NCI-H2196 treated with DMSO at 0.1 percent for 48 hours (cell line): ENCODE measurements around the gene ADAMTS12.

Experiments
- DNase-seq: peaks from one replicate; lab custom pipeline; 2025; ENCODE audit not compliant: unreplicated experiment; lab: John Stamatoyannopoulos, UW

The ADAMTS12 gene

DNA sequence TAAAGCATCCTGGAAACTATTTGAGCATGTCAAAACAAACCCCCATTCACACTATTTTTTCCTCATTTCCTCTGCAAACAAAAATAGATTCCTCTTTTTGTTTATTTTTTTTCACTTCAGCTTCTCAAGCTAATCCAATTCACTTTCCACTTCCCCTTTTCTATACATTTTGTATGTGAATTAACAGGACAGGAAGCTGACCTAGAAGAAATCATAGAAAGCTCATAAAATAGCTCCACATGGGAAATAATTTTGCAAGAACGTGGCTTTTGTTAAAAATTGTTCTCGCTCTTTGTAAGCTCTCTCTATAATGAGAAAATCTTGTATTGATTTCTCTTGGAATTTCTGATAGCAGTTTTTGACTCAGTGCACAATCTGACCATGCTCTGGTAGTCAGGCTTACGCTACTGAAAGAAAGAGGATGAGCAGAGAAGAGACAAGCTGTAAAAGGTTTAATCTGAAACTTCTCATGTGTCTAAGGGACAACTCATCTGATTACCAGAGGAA lies 215.8 kb downstream of the ADAMTS12 start:
- DNase-seq: no peak

DNA sequence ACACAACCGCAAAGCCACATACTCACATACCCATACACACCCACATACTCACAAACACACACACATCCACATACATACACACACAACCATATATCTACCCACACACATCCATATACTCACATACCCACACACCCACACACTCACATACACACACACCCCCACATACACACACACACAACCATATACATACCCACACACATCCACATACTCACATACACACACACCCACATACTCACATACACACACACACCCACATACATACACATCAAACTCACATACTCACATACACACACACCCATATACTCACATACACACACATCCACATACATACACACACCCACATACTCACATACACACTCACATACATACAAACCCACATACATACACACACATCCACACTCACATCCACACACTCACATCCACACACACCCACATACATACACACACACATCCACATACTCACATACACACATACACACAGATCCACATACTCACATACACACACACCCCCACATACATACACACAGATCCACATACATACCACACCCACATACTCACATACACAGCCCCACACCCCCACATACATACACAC lies 220.0 kb downstream of the ADAMTS12 start:
- no peak for DNase-seq

DNA sequence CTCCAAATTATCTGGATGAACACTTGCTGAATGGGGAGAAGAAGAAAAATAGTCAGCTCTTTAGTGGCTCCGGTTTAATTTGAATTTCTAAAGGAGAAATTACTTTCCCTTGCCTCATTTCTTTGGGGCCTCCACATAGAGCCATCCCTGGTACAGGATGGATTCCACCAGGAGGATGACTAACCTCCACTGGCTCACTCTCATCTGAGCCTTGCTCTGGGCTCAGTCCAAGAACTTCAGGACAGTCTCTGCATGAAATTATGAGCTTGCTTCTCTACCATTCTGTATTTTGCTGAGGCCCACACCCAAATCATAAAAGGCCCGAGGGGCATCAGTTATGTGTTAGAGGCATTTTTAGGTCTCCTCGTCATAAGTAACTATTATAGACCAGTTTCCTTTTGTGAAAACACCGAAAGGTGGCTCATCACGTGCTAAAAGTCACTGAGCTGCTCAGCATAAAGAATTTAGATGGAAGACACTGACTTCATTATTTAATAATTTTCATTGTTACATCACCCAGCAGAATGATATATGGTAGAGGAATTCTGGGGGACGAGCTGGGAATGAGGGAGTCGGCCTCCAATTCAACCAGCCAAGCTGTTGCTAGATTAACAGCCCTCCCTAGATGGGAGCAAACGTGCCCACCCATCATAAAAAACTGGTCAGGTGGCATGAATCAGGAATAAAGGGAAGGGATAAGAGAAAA lies 228.9 kb downstream of the ADAMTS12 start:
- no peak for DNase-seq

DNA sequence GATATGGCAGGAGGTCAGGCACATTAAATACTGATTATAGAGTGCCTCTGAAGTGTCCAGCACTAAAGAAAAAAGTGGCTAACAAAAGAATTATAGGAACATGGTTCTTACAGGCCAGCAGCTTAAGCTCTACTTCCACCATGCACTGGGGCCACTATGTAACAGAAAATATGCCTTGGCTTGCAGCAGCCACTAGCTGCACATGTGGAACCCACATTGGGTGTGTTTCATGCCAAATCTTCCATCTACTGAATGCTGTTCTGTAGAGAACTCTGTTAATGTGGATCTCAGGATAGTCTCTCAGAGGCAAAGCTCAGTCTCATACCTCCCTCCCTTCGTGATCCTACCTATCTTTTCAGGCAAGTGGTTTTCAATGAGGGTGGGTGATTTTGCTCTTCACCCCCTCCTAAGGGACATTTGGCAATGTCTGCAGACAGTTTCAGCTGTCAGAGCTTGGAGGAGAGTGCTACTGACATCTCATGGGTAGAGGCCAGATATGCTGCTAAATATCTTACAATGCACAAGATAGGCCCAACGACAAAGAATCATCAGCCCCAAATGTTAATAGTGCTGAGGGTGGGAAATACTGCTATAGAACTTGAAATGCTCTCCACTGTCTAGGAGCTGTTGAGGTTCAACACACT lies 232.1 kb downstream of the ADAMTS12 start:
- no peak for DNase-seq

DNA sequence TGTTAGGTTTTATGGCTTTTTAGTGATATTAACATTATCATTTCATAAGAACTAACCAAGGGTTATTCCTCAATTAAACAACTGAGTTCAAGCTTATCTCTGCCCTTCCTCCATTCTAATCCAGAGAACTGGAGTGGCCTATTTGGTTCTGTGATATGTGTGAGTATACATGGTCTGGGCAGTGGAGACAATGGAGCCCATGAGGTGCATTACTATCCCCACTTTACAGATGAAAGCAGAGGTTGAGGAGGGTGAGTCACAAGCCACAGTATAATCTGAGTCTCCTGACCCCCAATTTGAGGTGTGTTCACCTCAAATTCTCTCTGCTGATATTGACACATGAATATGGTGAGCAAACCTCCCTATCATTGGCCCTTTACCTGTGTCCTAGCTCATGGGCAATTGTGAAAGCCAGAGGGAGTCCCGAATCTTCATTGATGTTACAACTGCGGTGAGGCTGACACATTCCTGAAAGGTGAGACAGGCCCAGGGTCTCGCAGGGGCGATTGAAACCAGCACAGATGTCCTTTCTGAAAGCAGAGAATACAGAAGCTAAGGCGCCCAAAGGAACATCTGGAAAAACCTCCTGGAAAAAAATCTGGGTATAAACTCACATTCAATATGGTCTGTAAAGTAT lies 233.9 kb downstream of the ADAMTS12 start:
- no peak for DNase-seq

DNA sequence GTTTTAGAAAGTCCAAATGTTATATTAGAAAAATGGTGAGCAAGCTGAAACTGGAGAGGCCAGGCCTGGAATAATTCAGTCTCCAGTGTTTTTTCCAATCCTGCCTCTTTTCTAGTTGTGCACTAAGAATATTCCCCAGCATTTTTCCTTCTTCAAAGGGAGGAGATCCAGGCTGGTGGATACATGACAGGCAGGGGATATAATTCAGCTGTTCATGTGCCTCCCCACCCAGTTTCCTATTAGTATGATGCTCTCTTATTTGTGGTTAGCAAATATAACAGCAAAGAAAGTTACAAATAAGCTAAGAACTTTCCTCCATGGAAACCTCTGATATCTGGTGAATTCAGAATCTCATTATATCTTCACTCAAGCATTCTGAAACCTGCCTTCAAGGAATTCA lies 234.6 kb downstream of the ADAMTS12 start:
- no peak for DNase-seq

DNA sequence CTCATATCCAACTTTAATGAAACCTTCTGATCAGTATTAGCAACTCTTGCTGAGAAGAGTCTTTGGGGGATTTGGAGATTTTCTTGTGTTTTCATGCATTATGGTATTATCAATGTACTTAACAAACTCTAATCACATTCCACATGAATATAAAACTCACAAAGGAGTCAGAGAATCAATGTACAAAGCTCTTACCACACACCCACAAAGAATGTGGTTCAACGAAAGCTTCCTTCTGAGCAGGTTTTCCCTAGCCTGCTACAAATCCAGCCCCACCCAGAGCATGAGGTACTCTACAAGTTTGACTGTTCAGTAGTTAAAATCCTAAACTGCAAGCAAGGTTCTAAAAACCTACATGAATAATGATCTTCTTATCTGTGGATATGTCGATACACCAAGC lies 240.9 kb downstream of the ADAMTS12 start:
- DNase-seq: no peak

DNA sequence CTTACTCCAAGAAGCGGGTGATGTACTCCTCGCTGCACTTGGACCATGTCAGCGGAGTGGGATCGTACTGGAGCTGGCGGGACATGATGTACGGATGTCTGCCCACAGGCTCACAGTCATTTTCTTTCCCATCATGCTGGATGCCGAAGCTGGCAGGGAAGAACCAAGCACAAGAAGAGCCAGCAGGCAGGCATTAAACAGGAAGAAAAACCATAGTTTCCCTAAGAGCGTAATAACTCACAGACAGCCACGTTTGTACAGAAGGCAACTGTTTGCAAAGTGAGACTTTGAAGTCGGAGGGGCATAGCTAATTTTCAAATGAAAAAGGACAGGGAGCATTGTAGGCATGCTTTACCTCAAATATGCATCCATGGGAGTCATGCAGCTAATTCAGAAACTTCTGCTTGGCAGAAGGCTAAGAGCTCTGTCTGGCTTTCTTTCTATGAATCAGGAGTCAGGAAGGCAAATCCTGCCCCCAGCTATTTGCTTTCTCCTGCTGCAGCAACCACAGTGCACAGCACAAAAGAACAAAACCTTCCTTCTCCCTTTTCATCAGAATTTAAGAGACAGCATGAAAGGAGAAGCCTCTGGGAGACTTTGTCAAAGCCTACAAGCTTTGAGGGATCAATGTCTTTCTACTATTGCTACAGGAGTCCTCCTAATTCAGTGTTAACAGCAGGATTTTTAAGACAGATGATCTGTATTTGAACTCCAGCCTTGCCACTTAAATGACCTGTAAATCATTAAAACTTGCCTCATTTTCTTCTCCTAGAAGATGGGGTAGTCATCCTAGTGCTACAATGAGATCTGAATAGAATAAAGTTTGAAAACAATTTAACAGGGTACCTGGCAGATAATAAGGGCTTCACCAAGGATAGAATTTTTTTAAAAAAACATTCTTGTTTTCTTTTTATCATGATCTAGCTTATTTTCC lies 242.0 kb downstream of the ADAMTS12 start:
- no peak for DNase-seq

DNA sequence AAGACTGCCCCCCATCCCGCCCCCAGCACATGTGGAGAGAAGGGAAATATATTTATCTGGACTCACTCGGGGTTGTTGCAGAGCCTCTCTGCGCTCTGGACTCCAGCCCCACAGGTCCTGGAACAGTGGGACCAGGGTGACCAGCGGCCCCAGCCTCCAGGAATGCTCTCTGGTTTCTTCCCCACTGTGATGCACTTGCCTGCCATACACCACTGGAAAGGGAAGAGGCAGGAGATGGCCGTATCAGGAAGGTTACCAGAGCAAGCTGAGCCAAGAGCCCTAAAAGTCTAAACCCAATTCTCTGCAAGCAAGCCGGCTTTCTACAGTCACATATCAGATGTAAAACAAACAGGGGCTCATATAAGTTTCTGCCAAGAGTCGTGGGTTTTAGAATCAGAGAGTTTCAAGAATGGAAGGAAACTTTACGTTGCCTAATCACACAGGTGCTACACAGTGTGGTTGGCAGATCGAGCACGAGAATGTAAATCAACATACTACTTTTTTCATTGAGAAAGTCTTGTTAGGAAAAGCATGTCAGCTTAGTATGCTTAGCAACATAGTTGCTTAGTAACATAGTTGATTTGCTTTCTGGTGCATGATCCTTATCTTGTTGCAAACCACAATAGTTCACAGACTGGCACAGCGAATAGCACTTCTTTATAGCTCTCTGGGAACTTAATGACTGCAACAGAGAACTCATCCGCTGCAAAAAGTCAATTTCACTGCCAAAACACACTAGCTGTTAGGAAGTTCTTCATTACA lies 249.9 kb downstream of the ADAMTS12 start:
- DNase-seq: no peak

DNA sequence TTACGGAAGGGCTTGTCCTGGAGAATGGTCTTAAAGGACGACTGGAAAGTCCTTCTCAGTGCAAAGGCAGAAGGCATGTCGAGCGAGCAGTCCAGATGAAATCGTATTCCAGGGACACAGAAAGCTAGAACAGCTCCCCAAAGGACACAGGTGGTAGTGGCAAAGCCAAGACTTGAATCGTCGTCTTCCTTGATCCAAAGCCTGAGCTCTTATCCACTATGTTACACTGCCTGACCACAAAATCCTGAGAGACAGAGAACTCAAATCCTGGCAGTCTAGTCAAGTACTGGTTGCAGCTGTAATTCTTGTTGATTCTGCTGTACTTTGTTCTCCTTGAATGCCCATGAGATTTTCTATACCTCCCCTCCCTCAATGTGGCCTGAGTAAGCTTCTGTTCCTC lies 252.3 kb downstream of the ADAMTS12 start:
- no peak for DNase-seq

DNA sequence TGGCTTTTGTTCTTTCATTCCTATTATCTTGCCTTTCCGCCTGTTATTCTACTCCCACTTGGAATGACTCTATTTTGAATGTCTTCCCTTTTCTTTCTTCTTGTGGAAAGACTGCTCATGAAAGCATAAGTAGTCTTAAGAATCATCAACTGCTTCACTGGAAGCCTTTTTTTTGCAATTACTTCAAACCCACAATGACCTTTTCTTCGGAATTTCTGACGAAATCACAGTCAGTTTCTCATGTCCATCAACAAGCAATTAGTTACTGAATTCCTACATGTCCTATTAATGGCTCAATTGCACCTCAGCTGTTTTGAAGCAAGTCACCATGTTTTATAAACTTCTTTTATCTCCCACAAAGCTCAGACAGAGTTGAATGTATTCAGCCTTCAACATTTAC lies 254.8 kb downstream of the ADAMTS12 start:
- DNase-seq: no peak

DNA sequence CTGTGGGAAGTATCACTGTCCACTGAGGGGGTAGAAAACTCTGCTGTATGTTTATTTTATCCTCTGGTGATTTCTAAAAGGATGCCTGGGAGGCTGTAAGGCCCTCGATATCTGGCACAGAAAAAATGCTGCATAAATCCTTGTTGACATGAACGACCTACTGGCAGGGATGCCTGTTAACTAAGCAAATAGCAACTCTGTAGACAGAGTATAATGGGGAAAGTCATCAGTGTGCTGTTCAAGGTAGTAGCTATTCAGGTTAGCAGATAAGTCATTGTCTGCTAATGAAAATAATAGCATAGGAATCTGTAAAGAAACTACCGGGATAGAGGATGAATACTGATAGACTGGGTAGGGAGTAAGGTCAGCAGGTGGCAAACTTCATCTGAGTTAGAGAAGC lies 256.2 kb downstream of the ADAMTS12 start:
- no peak for DNase-seq

DNA sequence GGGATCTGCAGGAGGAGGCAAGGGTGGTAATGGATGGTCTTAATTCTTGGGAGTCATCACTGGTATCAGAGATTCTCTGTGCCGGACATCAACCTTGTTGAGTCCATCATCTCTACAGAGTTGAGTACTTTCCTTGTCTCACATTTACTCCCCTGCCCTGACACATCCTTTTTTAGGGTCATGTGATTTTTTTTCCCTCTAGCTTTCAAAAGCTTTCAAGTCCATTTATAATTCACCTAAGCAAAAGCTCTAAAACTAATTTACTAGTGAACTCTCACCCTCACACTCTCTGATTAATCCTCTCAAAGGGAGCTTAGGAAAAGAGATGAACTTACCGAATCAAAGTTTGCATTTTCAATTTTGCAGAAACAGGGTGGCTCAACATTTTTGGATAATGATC lies 258.1 kb downstream of the ADAMTS12 start:
- no peak for DNase-seq

DNA sequence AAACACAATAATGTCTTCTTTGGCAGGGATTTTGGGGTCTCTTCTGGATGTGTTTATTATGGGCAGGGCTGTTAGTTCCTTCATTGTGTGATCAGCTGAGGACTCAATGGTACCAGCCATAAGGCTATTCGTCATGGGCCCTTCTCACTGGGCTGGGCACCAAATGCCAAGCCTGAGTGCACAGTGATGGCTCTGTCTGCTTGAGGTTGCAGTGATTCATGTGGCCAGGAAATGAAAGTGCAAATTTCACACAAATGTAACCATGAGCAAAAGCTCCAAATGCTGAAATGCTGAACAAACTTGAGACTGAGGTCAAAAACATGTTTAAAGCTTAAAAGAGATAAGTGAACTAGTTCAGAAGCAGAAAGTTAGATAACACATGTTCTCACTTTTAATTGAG lies 260.0 kb downstream of the ADAMTS12 start:
- DNase-seq: no peak

DNA sequence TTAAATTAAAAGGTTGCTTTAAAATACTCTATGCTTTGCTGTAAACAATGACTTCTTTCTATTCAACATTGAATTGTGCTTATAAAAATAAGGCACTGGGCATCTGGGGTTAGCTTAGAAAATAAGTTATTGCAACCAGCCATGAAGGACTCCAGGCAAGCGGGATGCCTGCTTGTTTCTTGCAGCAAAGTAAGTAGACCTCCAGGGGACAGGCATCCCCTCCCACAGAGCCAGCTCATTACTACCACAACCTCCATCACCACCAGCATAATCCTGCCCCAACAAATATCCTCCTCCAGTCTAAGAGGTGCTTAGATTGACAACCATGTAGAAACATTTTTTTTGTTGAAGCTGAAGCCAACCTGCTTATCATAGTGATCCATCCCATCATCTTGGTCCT lies 260.7 kb downstream of the ADAMTS12 start:
- no peak for DNase-seq

DNA sequence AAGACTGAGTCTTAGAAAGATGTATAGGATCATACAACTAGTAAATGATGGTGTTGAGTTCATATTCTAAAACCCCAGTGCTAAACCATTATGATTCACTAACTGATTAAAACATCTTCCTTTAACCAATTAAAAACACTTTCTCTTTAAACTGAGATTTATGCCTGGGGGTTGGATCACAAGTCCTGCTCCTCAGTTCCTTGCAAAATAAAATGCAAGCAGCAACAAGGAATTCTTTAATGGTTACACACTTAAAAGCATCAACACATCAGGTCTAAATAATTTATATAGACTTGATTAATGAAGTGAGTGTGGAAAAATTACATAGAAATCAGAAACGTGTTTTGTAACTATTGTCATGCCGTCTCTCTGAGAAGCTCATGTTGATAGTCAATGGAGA lies 261.8 kb downstream of the ADAMTS12 start:
- no peak for DNase-seq

DNA sequence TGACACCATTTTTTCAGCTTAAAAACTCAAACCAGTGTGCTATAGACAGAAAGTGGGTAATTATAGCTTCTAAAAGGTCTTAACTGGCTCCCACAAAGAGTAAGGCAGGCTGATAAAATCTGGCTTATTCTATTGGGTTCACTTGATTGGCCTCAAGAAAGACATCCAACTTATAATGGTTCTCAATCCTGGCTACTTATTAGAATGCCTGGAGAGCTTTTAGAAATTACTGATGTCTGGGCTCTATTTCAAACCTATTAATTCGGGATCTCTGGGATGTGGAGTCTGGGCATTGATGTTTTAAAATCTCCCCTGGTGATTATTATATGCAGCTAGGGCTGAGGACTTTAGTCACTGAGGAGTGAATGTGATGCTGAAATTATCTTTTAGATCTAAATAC lies 263.0 kb downstream of the ADAMTS12 start:
- no peak for DNase-seq

DNA sequence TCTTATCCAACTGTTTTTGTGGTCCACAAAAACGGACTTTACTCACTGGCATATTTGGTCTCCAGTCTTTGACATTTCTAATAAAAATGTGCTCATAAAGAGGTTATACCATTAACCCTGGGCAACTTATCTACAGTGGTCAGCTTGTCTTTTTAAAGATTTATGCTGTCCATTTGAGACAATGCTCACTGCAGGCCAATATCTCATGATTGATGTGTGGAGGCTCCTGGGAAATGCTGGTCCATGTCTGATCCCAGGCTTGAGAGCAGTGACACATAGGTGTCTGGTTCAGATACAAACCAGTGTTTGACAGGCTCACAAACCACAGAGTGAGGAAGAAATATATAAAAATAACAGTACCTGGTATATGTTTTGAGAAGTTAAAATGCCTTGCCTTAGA lies 270.3 kb downstream of the ADAMTS12 start:
- no peak for DNase-seq

DNA sequence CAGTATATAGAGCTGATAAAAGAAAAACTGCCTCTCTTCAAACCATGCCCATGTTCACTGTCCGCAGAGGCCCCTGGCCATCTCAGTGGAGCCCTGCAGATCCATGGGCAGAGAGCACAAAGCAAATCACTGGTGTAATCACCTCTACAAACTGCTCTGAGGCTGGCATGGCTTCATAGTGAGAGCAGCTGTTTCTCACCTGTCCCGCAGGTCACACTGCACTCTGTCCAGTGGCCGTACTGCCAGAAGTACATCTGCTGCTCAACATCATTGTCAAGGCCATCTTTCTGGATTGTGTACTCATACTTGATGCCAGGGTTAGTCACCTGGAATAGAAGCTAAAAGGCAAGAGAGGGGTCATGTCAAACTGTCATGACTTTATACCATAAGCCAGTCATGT lies 277.8 kb downstream of the ADAMTS12 start:
- DNase-seq: no peak

DNA sequence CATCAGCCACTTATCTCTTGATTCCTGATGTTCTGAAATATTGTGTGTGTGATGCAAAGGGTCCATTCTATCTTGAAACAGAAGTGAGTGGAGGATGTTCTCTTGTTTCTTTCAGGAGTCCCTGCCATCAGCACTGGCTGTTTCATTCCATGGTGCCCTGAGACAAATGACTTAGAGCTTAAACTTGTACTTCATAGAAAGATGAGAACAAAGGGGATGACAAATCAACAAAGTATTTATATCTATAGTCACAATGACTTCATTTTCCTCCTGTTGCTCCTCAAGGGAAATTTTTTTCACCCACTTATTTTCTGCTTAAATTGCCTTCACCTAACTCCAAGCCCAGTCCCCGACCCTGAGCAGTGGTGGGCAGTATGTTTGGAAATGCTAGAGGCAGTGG lies 279.4 kb downstream of the ADAMTS12 start:
- DNase-seq: no peak
